SU-DHL-6 (cell line): ENCODE measurements around the gene UGT2B15.

Experiments used
- H2AFZ ChIP-seq: fragments of 200-600 bp; sonication (generic); 2 replicates; pipeline ENCODE4 v1.6.1; 2014; ENCODE audit warnings: low read depth, mild to moderate bottlenecking, moderate library complexity, mixed read lengths, antibody characterized with exemption, low read length; ENCODE audit not compliant: severe bottlenecking
- H3F3A ChIP-seq: fragments of 200-600 bp; shearing (Covaris generic); 2 replicates; pipeline ENCODE4 v1.6.0; 2016; ENCODE audit warnings: antibody characterized with exemption, mild to moderate bottlenecking; ENCODE audit not compliant: insufficient read depth
- H3K27ac ChIP-seq: fragments of 200-600 bp; sonication (generic); 2 replicates; pipeline ENCODE4 v1.5.1; 2016; ENCODE audit warnings: low read depth, mild to moderate bottlenecking, low read length, moderate library complexity, mixed read lengths
- H3K27me3 ChIP-seq: fragments of 200-600 bp; sonication (generic), shearing (Covaris generic); 2 replicates; pipeline ENCODE4 v1.6.0; 2014; ENCODE audit warnings: mild to moderate bottlenecking, low read length
- H3K36me3 ChIP-seq: fragments of 200-600 bp; sonication (generic); 2 replicates; pipeline ENCODE4 v1.6.1; 2014; ENCODE audit warnings: mild to moderate bottlenecking, low read length, mixed read lengths
- H3K4me2 ChIP-seq: fragments of 300-600, 200-600 bp; shearing (Covaris generic), sonication (generic); 2 replicates; pipeline ENCODE4 v1.6.0; 2014; ENCODE audit warnings: low read length, low read depth, mild to moderate bottlenecking; ENCODE audit not compliant: poor library complexity, severe bottlenecking
- H3K4me3 ChIP-seq: fragments of 200-600 bp; sonication (generic); 2 replicates; pipeline ENCODE4 v1.5.1; 2014; ENCODE audit warnings: antibody characterized with exemption, low read length, mild to moderate bottlenecking, mixed read lengths; ENCODE audit not compliant: insufficient read depth, poor library complexity, severe bottlenecking
- H3K79me2 ChIP-seq: fragments of 200-600 bp; sonication (generic); 2 replicates; pipeline ENCODE4 v1.6.1; 2014; ENCODE audit warnings: mild to moderate bottlenecking, low read length, moderate library complexity; ENCODE audit not compliant: insufficient read depth
- H3K9ac ChIP-seq: fragments of 200-600 bp; sonication (generic); 2 replicates; pipeline ENCODE4 v1.7.0; 2014; ENCODE audit warnings: mild to moderate bottlenecking, low read length
- H3K9me2 ChIP-seq: fragments of 200-600 bp; sonication (generic); replicated peaks from 2 replicates; pipeline ENCODE4 v1.6.1; 2014; ENCODE audit warnings: low read length; ENCODE audit not compliant: insufficient read depth
- H3K9me3 ChIP-seq: fragments of 200-600 bp; sonication (generic); 2 replicates; pipeline ENCODE4 v1.6.1; 2014; ENCODE audit warnings: low read length, mixed read lengths; ENCODE audit not compliant: insufficient read depth
- H4K20me1 ChIP-seq: fragments of 200-600 bp; sonication (generic); 2 replicates; pipeline ENCODE4 v1.6.1; 2014; ENCODE audit warnings: low read depth, mild to moderate bottlenecking, antibody characterized with exemption, low read length, moderate library complexity, mixed read lengths
- CTCF ChIP-seq: fragments of 200-600 bp; sonication (generic); IDR thresholded peaks from one replicate; pipeline ENCODE4 v1.5.1; 2017; ENCODE audit warnings: antibody characterized with exemption, mild to moderate bottlenecking, low read length, moderate library complexity; ENCODE audit not compliant: insufficient read depth, poor library complexity, severe bottlenecking
- EZH2phosphoT487 ChIP-seq: fragments of 200-600 bp; sonication (generic), shearing (Covaris generic); conservative IDR thresholded peaks from 2 replicates; pipeline ENCODE4 v1.6.1; 2018; ENCODE audit warnings: mild to moderate bottlenecking, antibody characterized with exemption, low read length, moderate library complexity, mixed read lengths

UGT2B15 gene

GRCh38 chr4:68617003-68617698, 53.3 kb downstream of the UGT2B15 start:
- H3K9me3 ChIP-seq, result no peaks in the 10 kb centered on the region
- H3K27me3 ChIP-seq, result no peaks in the 10 kb centered on the region
- H3K9me2 ChIP-seq, result no peaks in the 10 kb centered on the region
- no peak overlapping the region for H3K27ac ChIP-seq
- H3K79me2 ChIP-seq, result no peaks in the 10 kb centered on the region
- TF ChIP-seq CTCF (no peak), EZH2phosphoT487 (no peak)
- no peak overlapping the region for H3K4me2 ChIP-seq
- H3K4me3 ChIP-seq, result no peak overlapping the region
- H4K20me1 ChIP-seq, result no peaks in the 10 kb centered on the region
- H3K9ac ChIP-seq, result no peak overlapping the region
- no peak overlapping the region for H2AFZ ChIP-seq
- no peaks in the 10 kb centered on the region for H3K36me3 ChIP-seq
- H3F3A ChIP-seq, result no peaks in the 10 kb centered on the region

- no peaks in the 10 kb centered on the region for H3F3A ChIP-seq
- H3K27ac ChIP-seq, result no peak overlapping the region
- H3K36me3 ChIP-seq, result no peaks in the 10 kb centered on the region
- no peak overlapping the region for H3K4me2 ChIP-seq
- no peaks in the 10 kb centered on the region for H4K20me1 ChIP-seq
- no peaks in the 10 kb centered on the region for H3K79me2 ChIP-seq
- H3K9ac ChIP-seq, result no peak overlapping the region
- no peak overlapping the region for H3K4me3 ChIP-seq
- no peaks in the 10 kb centered on the region for H3K9me3 ChIP-seq
- no peak overlapping the region for H2AFZ ChIP-seq
- no peaks in the 10 kb centered on the region for H3K27me3 ChIP-seq
- TF ChIP-seq CTCF (no peak), EZH2phosphoT487 (no peak)
- no peaks in the 10 kb centered on the region for H3K9me2 ChIP-seq
These were observed 54.6 kb downstream of the UGT2B15 start for GRCh38 chr4:68615699-68616422.

- H4K20me1 ChIP-seq, result no peaks in the 10 kb centered on the region
- H3K9me2 ChIP-seq, result no peaks in the 10 kb centered on the region
- no peak overlapping the region for H3K9ac ChIP-seq
- no peak overlapping the region for H2AFZ ChIP-seq
- no peaks in the 10 kb centered on the region for H3K27me3 ChIP-seq
- H3K9me3 ChIP-seq, result no peaks in the 10 kb centered on the region
- H3F3A ChIP-seq, result no peaks in the 10 kb centered on the region
- H3K27ac ChIP-seq, result no peak overlapping the region
- H3K4me2 ChIP-seq, result no peak overlapping the region
- TF ChIP-seq CTCF, result no peak
- no peak for TF ChIP-seq EZH2phosphoT487
- H3K36me3 ChIP-seq, result no peaks in the 10 kb centered on the region
- H3K79me2 ChIP-seq, result no peaks in the 10 kb centered on the region
- no peak overlapping the region for H3K4me3 ChIP-seq
These were observed 56.7 kb downstream of the UGT2B15 start for GRCh38 chr4:68613752-68614151.
